HT1080 (cell line): ENCODE data around the gene TEX2. TPM values are rescaled to one million over a fixed set of nuclear protein-coding genes. Genes with fewer than 3 reads are reported as not detected.

Experiments
- DNase-seq: peaks from one replicate; pipeline ENCODE4 v3.0.0-alpha.2; 2015; ENCODE audit warnings: low read depth
- total RNA-seq: library from RNA; depleted of rRNA; stranded (reverse); fragments of >200 nt; shearing (Covaris generic); gene quantifications from 2 replicates; pipeline ENCODE4 v1.2.3, GENCODE V29; 2014

The TEX2 gene
- total RNA-seq, 1 experiment from 2014 or later, result 15.2 TPM

DNA sequence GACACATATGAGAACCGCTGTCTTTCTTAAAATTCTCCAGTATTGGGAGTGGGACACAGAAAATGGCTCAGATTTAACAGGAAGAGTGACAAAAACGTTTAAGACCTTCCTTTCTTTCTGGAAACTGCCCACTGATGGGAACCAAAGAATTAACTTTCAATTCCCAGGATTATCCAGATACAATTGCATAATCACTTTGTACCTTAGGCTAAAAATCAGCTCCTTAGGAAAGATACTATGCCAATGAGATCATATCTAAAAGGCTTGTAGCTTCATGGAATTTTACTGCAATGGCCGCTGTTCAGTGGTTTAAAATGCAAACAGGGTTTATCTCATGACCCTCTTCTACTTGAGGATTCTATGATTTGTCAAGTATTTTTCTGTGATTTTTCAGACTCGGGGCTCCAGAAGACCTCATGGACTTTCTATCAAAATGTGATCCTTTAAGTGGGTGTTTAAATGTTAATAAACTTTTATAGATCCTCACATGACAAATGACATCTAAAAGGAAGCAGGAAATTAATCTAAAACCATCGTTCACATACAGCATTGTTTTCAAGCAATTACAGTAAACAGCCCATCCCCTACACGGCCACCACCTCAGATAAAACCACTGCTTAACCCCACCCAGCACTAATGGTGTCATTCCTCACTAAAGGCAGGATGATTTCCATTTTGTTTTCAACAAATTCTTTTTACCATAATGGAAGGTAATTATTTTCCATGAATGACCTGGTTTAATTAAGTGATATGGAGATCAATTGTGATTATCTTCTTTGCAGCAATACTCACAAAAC lies 101.5 kb downstream of the TEX2 start:
- DNase-seq, result no peak

DNA sequence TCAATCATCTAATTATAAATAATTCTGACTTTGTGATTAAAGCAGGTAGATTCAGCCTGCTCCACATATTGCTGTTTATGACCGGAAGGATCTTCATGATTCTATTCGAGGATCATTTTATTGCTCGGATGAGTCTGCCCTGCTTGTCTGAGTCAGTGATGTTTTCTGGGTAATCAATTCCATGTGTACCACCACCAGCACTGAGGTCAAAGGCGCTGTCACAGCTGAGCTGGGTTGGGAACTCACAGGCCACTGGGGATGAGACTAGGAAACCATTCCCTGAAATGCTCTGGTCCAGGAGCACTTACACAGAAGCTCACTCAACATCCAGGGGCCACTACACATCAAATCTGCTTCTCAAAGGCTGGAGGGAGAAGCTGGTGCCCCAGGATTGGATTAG lies 102.7 kb downstream of the TEX2 start:
- DNase-seq, result no peak

DNA sequence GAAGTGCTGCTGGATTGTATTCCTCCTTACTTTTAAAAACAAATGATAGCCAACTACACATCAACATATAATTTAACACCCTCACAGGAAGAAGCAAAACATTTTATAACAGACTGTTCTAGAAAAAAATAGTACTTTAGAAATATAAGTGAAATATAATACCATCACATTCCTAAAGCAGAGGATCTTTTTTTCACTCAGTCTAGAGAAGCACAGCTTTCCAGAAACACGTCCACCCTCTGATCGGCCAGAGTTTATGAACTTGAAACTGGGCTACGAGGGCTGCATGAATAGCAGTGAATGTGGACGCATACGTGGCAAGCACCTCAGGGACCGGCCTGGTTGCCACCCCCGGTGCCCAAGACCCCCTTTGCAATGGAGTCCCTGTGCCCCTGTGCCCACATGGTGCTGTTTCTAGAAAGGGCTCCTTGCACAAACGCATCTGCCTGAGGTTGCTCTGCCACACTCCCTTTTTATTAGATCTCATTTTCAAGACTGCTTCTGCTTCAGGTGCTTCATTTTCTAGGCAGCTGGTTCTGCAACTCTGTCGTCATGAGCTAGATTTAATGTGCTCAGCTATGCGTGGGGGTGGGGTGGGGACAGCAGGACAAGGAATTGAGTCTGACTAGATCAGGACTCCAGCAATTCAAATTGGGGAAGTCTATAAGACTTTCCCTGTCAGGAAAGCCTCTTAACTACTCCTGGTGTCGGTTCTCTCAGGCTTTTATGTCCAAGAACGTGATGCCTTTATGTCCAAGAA lies 104.0 kb downstream of the TEX2 start:
- DNase-seq, result no peak

DNA sequence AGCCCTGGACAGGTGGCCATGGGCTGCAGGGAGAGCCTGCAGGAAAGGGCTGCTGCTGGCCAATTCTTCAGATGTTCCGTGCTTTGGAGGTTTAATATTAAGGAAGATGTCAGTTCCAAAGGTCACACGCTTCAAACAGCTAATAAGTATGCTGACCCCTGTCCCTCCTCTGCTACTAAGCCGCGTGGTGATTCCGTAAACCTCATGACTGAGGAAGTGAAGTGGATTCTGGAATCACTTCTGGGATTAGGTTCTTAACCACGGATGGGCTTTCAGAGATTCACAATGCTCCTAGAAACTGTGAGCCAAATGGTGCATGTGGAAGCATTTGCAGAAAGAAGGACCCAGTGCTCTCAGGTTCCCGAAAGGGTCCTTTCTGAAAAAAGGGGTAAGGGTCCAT lies 104.7 kb downstream of the TEX2 start:
- DNase-seq, result no peak

DNA sequence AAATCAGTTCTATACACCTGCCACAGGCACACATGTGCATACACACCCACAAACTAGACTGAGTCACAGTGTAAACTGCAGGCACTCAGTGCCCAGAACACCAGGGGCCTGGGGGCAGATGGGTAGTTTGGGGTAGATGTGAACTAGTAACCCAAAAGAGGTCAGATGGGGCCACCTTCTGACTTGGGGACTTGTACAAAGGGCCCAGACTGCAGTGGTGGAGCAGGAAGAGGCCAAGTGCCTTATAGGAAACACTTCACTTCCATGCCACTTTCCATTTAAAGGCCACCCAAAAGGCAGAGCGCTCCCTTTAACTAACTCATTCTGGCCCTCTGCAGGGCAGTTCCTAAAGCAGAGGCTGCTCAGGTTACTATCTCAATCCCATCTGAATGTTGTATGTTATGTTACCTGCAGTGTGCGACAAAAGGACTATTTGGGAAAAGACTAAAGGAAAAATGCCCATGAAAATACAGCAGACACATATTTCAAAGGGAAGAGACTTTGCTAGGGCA lies 105.3 kb downstream of the TEX2 start:
- no peak for DNase-seq

DNA sequence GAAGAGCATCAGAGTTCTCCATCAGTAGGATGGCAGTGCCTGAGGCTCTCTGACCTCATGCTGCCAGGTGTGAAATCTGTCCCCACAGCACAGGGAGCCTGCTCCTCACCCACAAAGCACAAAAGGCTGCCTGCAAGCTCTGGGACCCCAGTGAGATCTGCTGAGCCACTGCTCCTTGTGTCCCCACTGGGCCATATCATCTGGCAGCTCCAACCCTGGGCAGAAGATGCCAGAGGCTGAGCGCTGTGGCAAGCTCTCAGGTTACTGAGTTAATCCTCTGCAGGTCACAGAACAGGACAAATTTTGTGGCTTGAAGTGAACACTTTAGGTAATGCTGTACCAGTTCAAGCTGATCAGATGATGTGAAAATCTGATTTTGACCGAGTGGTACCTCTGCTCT lies 106.4 kb downstream of the TEX2 start:
- DNase-seq, result no peak

DNA sequence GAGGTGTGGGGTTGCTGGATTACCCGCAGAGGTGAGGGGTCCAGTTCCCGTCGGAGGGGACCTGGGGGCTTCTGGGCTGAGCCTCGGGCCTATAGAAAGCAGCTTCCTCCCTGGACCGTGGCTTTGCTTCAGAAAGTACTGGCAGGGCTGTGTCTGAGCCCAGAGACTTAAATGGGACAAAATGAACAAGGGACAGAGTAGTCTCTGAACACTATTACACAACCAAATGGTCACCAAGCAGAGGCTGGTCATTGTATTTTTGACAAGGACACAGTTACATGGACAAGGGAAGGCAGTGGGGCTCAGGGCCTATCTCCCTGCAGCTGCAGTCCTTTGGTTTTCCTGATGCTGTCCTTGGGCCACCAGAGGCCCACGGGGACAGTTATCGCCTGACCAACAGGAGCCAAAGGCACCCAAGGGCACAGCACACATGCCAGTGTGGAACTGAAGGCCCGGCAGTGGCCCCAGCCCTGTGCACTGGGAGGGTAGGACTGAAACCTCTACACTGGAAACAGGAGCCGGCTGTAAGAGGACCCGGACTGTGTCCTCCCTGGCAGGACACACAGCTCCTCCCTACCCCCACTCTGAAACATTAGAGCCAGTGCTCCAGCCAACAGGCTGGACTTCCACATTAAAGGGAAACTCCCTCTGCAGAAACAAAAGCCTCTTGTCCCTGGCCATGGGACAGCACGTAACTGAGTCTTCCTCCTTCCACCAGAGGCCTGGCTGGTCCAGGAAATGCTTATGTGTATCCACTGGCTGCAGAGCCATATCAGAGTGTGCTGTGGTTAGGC lies 107.1 kb downstream of the TEX2 start:
- peak; percentile 85 for DNase-seq

DNA sequence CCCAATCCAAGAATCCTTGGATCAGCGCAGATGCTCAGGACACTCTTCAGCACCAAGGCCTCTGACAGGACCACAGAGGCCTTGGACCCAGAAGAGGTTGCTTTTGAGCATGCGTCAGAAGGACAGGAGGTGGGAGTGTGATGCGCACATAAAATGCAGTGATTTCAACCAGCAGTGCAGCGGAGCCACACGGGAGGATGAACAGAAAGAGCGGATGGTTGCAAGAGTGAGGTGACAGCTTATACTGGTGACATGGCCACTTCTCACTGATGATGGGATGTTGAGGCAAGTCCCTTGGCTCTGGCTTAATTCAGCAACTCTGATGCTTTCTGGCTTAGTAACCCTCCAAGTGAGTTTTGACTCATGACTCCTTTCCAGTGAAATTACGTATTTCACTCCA lies 107.9 kb downstream of the TEX2 start:
- DNase-seq, result no peak

DNA sequence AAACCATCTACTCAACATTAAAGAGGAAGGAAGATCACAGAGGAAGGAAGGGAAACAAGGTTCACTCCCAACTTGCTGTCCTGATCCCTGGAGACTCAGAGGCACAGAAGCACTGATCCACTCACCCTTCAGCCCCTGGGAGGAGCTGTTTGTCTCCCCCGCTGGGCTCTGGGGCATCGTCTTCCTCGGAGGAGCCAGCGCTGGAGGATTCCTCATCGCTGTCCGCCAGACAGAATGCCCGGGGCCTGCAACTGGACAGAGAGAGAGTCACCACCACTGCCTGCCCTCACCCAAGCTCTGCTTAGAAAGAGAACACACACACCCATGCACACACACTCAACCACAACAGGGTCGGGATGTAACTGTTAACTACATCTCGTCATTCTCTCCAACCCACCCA lies 108.3 kb downstream of the TEX2 start:
- no peak for DNase-seq

DNA sequence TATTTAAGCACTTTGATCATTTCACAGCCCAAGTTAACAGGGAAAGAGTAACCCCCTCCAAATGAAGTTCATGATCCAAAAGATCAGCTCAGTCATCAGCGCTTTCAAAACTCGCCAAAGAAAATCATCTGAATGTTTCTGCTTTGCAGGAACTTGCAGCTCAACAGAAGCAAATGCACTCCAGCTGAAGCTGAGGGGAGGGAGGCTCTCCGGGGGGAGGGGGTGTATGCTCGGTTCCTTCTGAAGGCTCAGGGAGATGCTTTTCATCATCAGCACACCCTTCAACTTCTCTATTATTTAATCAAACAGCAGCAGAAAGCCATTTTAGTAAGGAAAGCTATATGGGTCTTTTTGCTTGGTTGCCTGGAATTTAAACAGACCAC lies 108.8 kb downstream of the TEX2 start:
- DNase-seq, result no peak

DNA sequence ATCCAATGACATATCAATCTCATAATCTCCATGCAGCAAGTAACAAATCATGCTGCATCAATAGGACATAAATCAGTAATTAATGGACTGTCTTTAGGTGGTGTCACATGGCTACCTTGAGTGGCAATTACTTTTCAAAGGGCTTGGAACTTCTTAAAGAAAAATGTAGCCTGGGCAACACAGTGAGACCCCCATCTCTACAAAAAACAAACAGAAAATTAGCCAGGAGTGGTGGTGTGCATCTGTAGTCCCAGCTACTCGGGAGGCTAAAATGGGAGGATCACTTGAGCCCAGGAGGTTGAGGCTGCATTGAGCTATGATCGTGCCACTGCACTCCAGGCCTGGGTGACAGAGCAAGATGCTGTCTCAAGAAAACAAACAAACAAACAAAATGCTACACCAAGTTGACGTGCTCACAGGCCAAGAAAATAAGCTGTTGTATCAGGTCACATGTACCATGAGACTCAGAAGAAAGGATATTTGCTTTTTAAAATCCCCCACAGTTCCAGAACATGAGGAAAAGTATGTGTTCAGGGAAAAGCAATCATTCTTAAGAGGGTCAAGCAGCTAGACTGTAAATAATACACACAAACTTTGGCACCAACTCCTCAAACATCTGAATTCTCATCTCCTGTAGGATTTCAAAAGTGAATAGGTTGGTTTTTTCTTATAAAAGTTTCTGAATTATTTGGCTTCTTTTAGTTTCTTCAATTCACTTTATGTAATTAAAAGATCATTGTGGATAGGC lies 109.3 kb downstream of the TEX2 start:
- no peak for DNase-seq

DNA sequence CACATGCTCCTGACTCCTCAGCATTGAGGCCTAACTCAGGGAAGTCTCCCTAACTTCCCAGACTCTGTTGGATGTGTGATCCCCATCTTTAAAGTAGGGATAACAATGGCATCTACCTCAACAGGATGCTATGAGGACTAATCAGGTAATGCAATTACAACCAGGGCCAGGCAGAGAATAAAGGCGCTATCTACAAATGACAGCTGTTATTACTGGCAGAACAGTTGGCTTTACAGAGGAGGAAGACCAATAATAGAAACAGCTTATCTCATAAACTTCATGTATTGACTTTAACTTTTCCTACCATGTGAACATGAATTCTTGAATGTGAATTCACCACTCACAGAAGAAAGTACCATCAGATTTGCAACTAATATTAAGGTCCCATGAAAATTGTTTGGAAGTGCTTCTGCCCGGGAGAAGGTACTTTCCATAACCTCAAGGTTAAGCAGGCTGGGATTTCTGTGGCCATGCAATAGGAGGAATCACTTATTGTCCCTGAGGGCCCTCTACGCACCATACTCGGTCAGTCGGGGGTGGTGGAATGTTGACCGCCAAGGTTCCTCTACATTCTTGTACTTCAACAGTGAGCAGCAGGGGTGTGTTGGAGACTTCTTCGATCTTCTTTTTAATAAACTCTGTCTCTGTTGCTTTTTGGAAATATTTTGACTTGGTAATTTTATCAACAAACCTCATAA lies 110.5 kb downstream of the TEX2 start:
- DNase-seq, result no peak

DNA sequence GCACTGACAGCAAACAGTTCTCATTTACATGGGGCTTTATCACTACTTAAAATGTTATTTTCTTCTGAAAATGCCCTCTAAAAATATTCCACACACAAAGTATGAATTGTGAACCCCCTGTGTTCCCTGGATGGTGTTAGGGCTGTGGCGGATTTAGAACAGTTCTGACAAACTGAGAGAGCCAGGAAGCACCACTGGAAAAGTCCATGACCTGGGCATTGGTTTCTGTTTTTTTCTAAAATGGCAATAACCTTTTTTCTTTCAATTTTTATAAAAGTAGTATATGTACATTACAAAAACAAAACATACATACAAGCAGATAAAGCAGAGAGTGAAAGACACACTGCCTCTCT lies 112.1 kb downstream of the TEX2 start:
- no peak for DNase-seq

DNA sequence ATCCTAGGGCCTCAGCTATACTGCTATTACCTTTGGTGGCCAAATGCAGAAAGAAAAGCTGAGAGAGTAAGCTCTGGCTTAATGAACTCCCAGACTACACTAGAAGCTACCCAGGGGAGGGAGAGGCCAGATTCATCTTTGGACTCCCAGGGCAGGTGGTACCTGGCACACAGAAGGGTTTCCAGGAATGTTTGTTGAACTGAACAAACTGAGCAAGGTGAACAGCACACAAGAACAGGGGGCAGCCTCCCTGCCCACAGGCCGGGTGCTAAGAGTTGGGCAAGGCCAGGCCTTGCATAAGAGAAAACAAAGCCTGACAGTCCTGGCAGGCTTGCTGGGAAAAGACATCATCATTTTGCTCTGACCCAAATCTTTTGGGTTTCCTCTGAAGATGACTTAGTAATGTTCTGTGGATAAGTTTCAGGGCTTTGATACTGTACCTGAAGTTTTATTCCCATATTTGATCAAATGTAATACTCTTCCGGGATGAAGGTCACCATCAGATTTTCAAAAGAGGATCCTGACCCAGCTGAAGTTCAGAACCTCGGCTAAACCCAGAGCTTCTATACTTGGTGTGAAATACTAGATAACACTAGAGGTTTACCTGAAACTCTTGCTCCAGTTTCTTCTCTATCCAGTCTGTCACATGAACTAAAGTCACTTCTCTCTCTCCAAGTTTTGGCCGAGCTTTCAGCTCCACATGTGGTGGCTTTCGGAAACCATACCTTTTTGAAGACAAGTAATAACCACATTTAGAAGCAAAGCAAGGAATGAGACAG lies 112.6 kb downstream of the TEX2 start:
- no peak for DNase-seq

DNA sequence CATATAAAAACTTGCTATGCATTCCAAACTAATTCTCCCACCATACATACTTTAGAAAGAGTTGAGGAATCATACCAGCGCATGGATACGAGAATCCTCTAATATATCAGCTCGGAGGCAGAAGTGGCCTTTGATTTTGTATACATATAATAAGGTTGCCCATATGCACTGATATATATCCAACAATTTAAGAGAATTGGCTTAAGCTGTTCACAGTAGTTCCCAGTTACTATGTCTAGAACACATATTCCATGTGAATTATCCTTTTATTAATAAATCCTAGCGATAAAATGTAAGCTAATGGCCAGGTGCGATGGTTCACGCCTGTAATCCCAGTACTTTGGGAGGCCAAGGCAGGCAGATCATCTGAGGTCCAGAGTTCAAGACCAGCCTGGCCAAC lies 113.9 kb downstream of the TEX2 start:
- DNase-seq, result no peak

DNA sequence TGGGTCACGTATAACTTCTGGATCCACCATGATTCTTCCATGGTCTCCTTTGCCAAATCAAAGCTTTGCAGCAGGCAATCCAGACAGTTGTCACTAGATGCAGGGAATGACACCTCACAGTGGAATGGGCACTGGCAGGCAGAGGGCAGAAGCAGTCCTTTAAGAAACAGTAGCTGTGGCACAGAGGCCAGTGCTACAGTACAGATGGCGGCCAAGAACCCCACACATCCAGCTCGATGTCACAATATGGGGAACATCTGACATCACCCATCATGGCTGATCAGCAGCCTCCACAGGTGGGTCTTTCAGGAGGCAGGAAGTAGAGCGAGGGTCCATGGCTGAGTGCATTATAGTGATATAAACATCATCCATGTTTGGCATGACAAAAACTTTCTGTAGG lies 114.4 kb downstream of the TEX2 start:
- DNase-seq, result peak; percentile 32

DNA sequence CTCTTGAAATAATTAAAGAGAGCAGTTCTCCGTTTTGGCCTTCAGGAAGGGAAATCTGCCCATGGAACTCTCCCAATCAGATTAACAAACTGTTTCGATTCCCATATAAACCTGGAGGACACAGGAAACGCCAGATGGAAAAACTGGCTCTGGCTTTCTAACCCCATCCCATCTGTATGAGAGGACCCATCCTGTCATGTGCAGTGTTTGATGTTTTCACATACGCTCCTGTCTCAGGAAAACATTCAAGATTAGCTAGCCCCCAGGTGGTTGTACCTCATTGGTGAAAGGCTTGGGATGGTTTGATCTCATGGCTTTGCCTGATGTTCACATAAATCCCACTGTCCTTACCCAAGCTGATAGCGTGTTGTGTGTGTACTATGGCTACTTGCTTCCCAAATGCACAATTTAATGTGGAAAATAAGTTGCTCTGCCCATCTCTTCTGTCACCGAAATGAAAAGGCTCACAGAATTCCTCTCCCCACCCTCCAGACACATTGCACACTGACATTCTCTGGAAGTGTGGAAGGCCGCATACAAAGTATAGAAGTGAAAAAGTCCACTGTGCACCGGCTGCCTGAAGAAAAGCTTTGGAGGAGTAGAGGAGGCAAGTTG lies 114.9 kb downstream of the TEX2 start:
- peak; percentile 58 for DNase-seq

DNA sequence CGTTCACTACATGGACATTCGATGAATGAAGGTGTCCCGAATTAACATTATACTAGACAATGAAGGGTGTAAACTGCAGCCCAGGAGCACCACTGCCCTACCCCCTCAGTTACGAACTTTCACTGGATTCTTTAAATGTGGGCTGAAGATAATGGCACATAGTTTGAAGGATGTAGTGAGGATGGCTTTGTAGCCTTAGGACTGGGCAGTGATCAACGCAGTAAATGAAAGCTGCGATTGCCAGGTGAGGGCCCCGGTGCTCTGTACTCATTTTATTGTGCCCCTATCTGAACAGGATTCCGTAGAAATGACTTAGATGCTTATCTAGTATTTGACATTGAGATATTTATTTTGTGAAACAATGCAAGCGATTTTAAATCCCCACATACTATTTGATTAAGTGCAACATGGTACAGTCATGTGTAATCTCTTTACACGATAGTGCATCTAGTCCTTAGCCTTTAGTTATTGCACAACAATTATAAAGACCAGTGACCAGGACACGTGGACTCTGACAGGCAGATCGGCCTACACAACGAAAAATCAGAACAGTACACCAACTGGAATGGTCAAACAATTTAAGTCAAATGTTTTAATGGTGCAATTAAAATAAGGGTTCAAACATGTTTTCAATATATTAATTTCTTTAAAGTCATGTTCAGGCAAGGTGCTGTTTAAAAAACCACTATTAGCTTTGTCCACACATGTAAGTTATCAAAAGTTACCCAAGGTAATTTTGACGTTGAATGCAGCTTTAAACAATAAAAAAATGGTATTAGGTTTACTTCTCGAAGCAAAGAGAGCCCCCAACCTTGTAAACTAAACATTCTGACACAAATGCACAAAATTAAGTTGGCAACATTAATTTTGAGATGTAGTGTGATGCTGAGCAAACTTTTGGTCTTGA lies 115.7 kb downstream of the TEX2 start:
- DNase-seq, result peak; percentile 67
